Inflammatory macrophage (primary cell): ENCODE measurements around the gene TTC21B.

ENCODE experiments used
- DNase-seq, 2 donors: peaks; one replicate each; pipeline ENCODE4 v3.0.0-alpha.2; 2020 to 2022

Gene TTC21B

DNA sequence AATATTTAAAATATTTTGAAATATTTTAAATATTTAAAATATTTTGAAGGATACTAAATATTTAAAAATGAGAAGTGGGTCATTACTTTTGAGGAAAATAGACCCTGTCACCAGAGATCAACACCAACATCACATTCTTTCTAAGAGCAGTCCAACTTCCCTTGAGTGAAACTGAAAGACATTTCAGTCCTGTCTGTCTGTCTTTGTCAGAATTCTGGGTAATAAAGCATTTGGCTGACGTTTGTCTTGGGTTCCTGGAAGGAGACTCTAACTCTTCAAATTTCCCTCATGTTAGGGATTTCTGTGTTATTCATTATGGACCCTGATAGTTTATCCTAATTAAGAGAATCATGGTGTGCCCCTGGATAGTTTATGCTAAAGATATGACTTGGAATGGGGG, 32.8 kb downstream of the TTC21B start:
- DNase-seq = no peak

DNA sequence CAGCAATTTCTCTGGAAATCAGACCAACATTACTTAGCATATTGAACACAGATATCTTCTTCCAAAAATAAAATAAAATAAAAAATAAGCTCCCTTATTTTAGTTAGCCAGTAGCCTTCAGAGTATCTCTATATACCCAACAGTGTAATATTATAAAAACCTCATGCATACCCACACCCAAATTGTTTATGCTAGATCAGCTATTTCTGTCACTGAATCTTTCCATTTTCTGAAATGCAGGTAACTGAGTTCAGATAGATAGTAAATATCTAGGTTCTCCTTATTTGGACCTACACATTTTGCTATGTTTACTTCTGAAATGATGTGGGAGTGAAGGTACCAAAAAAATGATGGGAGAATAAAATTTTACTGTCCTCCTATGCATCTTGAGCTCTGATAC, 39.9 kb downstream of the TTC21B start:
- no peak for DNase-seq

DNA sequence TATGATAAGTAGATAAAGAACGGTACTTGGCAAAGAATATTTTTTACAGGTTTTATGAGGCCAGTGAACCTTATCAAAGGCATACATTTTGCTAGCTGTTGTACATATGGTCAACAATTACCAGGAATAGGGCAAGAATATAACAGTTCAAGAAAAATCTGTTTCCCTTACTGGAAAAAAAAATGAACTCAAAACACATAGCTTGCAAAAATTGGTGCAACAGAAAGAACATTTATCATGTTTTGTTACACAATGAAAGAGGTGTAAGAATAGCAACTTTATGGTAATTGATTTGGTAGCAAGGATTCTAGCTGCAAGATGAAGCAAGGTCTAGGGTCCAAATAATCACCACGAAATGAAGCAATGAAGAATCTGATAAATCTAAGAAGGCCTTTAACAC, 41.6 kb downstream of the TTC21B start:
- DNase-seq = no peak

- no peak for DNase-seq
Observed at GRCh38 chr2:165911231-165911630, 42.3 kb downstream of the TTC21B start.

- no peak for DNase-seq
Observed at GRCh38 chr2:165909466-165909865, 44.1 kb downstream of the TTC21B start.

DNA sequence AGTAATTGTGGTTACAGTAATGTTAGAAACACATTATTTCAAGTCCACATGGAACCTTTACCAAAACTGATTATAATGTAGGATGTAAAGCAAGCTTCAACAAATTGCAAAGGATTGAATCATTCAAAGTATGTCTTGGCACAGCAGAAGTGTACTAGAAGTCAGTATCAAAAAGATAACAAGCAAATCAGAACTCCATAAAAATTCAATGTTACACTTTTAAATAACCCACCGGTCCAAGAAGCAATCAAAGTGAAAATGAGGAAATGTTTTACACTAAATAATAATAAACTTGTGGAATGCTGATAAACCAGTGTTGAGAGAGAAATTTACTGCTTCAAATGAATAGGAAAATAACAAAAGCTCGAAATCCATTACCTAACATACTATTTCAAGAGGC, 47.7 kb downstream of the TTC21B start:
- DNase-seq = no peak

GRCh38 chr2:165905269-165905668, 48.3 kb downstream of the TTC21B start:
- DNase-seq = no peak

DNA sequence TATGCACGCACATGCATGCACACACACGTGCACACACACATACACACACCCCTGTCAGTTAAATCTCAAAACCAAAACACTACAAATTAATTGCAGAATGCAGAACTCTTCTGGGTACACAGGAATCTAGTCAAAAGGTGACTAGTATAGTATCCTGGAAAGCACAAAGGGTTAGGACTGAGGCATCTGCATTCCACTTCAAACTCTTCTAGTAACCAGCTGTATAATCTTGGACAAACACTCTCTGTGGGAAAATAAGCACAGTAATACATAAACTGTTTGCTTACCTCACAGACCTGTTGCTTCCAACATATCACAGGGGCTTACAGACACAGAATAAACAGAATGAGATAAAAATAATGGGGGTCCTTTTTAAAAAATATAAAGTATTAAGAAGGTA, 49.1 kb downstream of the TTC21B start:
- DNase-seq = no peak

- DNase-seq = no peak
Observed at GRCh38 chr2:165903406-165903805, 50.2 kb downstream of the TTC21B start.

DNA sequence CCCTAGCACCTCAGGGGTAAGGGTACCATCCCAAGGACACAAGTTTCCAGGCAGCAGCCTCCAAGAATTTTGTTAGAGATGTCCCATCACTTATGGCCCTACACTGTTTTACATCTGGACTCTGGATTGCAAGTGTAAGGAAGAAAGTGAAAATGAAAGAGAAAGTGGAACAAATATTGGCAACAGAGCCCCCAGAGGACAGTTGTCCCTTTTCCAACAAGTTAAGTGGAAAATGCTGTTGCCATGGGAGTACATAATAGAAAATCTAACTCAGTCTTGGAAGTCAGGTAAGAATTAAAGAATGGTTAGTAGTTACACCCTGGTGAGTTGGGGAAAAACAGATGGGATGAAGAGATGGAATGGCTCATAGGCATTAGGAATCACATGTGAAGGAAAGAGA, 50.6 kb downstream of the TTC21B start:
- no peak for DNase-seq

- no peak for DNase-seq
Observed at GRCh38 chr2:165901620-165902298, 51.8 kb downstream of the TTC21B start.

DNA sequence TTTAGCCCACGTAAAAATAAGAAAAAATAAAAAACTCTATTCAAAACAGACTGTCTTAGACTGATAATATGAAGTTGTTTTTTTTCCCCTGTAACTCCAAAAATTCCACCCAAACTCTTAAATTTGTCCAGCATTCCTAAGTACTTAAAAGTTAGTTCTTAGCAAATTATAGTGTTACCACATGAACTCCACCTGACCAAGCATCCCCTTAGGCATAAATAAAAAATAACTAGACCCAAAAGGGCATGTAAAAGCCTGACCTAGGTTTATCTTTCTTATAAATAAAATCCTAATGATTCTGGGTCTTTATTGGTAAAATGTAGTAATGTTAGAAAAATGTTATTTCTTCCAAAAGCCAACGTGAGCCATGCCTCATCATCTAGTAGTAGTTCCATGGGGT, 54.3 kb downstream of the TTC21B start:
- DNase-seq = no peak

- DNase-seq = no peak
Observed at GRCh38 chr2:165898381-165898780, 55.2 kb downstream of the TTC21B start.

- peak; percentile 50 to 75 for DNase-seq
Observed at GRCh38 chr2:165897726-165898125, 55.9 kb downstream of the TTC21B start.

GRCh38 chr2:165897074-165897473, 56.5 kb downstream of the TTC21B start:
- no peak for DNase-seq

DNA sequence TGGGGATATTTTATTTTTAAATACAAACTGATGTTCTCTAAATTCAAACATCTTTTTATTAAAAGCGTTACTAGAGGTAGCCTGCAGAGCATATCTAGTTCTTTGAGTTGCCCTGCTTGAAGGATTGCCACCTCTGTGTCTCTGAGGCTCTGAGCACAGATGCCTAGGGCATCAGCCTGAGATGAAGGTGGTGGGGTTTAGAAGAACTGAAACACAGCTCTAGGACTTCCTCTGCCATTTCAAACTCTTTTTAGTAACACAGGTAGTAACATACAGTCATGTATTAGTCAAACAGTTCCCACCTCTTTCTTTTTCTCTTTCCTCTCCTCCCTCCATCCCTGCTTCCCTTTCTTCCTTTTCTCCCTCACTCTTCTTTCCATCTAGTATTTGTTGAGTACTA, 57.6 kb downstream of the TTC21B start:
- no peak for DNase-seq

GRCh38 chr2:165893556-165893955, 60.0 kb downstream of the TTC21B start:
- no peak for DNase-seq

DNA sequence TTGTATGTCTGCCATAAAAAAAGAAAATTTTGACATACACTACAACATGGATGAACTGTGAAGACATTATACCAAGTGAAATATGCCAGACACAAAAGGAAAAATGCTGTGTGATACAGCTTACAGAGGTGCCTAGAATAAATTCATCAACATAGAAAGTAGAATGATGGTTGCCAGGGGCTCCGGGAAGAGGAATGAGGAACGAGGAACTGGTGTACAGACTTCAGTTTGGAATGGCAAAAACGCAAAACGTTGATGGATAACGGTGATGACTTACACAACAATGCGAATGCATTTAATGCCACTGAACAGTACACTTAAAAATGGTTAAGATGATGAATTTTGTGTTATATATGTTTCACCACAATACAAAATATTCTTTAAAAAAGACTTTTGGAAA, 61.0 kb downstream of the TTC21B start:
- DNase-seq = no peak

- no peak for DNase-seq
Observed at GRCh38 chr2:165891943-165892342, 61.6 kb downstream of the TTC21B start.

- DNase-seq = no peak
Observed at GRCh38 chr2:165891345-165891744, 62.2 kb downstream of the TTC21B start.

DNA sequence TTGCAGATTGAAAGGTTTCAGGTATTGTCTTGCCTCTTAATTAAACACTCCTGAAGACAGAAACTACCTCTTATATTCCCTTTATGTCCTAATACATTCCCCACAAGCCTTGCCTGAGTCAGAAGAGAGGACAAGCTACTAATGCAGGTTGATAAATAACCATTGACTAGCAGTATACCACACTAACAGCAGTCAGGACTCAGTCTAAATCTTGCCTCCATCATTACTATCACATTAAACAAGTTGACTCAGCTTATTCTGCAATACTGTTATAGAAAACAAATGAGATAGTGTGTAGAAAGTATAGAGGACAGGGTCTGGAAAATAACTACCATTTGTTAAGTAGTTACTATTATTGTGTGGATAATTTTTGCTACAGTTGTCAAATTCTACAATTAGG, 63.8 kb downstream of the TTC21B start:
- no peak for DNase-seq

GRCh38 chr2:165889158-165889557, 64.4 kb downstream of the TTC21B start:
- peak; percentile 45 to 60 for DNase-seq

DNA sequence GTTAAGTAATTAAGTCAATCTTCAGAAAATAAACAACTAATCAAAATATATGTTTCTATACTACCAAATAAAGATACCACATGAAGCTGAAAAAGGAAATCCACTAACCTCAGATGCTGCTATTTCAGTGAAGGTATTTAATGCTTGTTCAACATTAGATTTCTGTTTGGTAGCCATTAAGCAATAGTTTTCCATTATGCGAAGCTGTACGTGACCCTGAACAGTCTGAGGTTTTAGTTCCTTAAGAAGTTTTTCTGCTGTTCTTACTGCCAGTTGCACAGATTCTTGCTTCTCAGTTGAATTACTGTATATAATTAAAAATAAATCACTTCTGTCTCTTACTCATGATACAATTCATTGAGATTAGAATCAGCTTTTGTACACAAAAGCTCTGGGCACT, 65.4 kb downstream of the TTC21B start:
- DNase-seq = peak; percentile 36 to 53

GRCh38 chr2:165886487-165887146, 67.0 kb downstream of the TTC21B start:
- DNase-seq = no peak
